Measurements from ENCODE around the gene RPS16. TPM values are rescaled to one million over a fixed set of nuclear protein-coding genes. Genes with fewer than 3 reads are reported as not detected.

RPS16 gene
- total RNA-seq, 1 donor from 2014 or later = 1,453 TPM

- peaks cover 9 to 17% of the 10 kb centered on the region in 2 donors for H3K36me3 ChIP-seq
- no peak for DNase-seq (ENCODE audit: low spot score in 2 of 2)
- H3K9me3 ChIP-seq = no peaks in the 10 kb centered on the region
- intact Hi-C loops (cut with DNase I) = loop anchor here (10.0 kb wide), 1 partner anchor 322 kb away; the partner anchor contains the start of gene PAK4
- peak overlapping the region; percentile 86 to 92 for H3K4me3 ChIP-seq
- H3K27me3 ChIP-seq = no peaks in the 10 kb centered on the region
- H3K27ac ChIP-seq = peak overlapping the region; percentile 91 to 96
- no peak for TF ChIP-seq CTCF (IDR thresholded peaks at IDR 0.05)
- H3K4me1 ChIP-seq = peaks cover 13 to 32% of the 10 kb centered on the region in 2 donors
Measured at GRCh38 chr19:39446365-39447084, 10.8 kb upstream of the RPS16 start.

GRCh38 chr19:39445196-39446111 lies 9.7 kb upstream of the RPS16 start, which contains the start of gene SUPT5H:
TSS of gene SUPT5H (plus strand) at chr19:39445582. CDS start at chr19:39445891, 309 bp downstream.
- no peak for TF ChIP-seq CTCF (IDR thresholded peaks at IDR 0.05)
- Histone ChIP-seq H3K27ac (peak within 1 kb of the TSS; percentile 91 to 96), H3K4me1 (peaks cover 13 to 32% of the 10 kb centered on the region in 2 donors), H3K36me3 (peaks cover 9 to 17% of the 10 kb centered on the region in 2 donors), H3K4me3 (peak within 1 kb of the TSS; percentile 86 to 92), H3K27me3 (no peaks in the 10 kb centered on the region), H3K9me3 (no peaks in the 10 kb centered on the region)
- intact Hi-C loops (cut with DNase I) = loop anchor here (1.0 to 10.0 kb wide), 5 partner anchors 9 to 321 kb away; partner anchors contain the start of genes EID2B, PAK4, SAMD4B and TIMM50
- peak; percentile 88 to 99 for DNase-seq (ENCODE audit: low spot score in 2 of 2)

- Histone ChIP-seq H3K9me3 (no peaks in the 10 kb centered on the region), H3K27me3 (no peaks in the 10 kb centered on the region), H3K36me3 (peaks cover 4 to 17% of the 10 kb centered on the region in 2 donors), H3K27ac (peak overlapping the region; percentile 91 to 96), H3K4me1 (peaks cover 13 to 32% of the 10 kb centered on the region in 2 donors), H3K4me3 (peak overlapping the region; percentile 86 to 92)
- intact Hi-C loops (cut with DNase I) = loop anchor here (1.0 to 10.0 kb wide), 5 partner anchors 8 to 320 kb away; partner anchors contain the start of genes EID2B, PAK4, SAMD4B and TIMM50
- TF ChIP-seq CTCF (IDR thresholded peaks at IDR 0.05) = no peak
- no peak for DNase-seq (ENCODE audit: low spot score in 2 of 2)
Measured at GRCh38 chr19:39444598-39445195, 8.9 kb upstream of the RPS16 start.

GRCh38 chr19:39438270-39438934 lies 2.7 kb upstream of the RPS16 start:
- no peak for DNase-seq (ENCODE audit: low spot score in 2 of 2)
- Histone ChIP-seq H3K4me1 (peaks cover 10 to 23% of the 10 kb centered on the region in 2 donors), H3K27me3 (no peaks in the 10 kb centered on the region), H3K36me3 (peaks cover 12 to 16% of the 10 kb centered on the region in 2 donors), H3K27ac (no peak overlapping the region), H3K4me3 (no peak overlapping the region), H3K9me3 (no peaks in the 10 kb centered on the region)
- no peak for TF ChIP-seq CTCF (IDR thresholded peaks at IDR 0.05)
- intact Hi-C loops (cut with DNase I) = no loop called here

GRCh38 chr19:39436350-39436716 lies 584 bp upstream of the RPS16 start:
- DNase-seq (ENCODE audit: low spot score in 2 of 2) = no peak
- intact Hi-C loops (cut with DNase I) = loop anchor here (1.0 to 2.0 kb wide), 5 partner anchors 9 to 94 kb away; partner anchors contain the start of genes MED29, PAF1, PLEKHG2 and SAMD4B
- H3K4me3 ChIP-seq = peak overlapping the region; percentile 72 to 82

More at GRCh38 chr19:39436350-39436716, 584 bp upstream of the RPS16 start:
- no peak for TF ChIP-seq CTCF (IDR thresholded peaks at IDR 0.05)
- no peaks in the 10 kb centered on the region for H3K9me3 ChIP-seq
- no peaks in the 10 kb centered on the region for H3K27me3 ChIP-seq
- H3K4me1 ChIP-seq = peaks cover 10 to 23% of the 10 kb centered on the region in 2 donors
- peaks cover 25 to 35% of the 10 kb centered on the region in 2 donors for H3K36me3 ChIP-seq
- peak overlapping the region; percentile 72 to 85 for H3K27ac ChIP-seq
